SU-DHL-6 (cell line): ENCODE data around the gene EVPLL.

Experiments used
- H2AFZ ChIP-seq: fragments of 200-600 bp; sonication (generic); 2 replicates; pipeline ENCODE4 v1.6.1; 2014; ENCODE audit warnings: low read depth, mild to moderate bottlenecking, moderate library complexity, mixed read lengths, antibody characterized with exemption, low read length; ENCODE audit not compliant: severe bottlenecking
- H3F3A ChIP-seq: fragments of 200-600 bp; shearing (Covaris generic); 2 replicates; pipeline ENCODE4 v1.6.0; 2016; ENCODE audit warnings: antibody characterized with exemption, mild to moderate bottlenecking; ENCODE audit not compliant: insufficient read depth
- H3K27ac ChIP-seq: fragments of 200-600 bp; sonication (generic); 2 replicates; pipeline ENCODE4 v1.5.1; 2016; ENCODE audit warnings: low read depth, mild to moderate bottlenecking, low read length, moderate library complexity, mixed read lengths
- H3K27me3 ChIP-seq: fragments of 200-600 bp; sonication (generic), shearing (Covaris generic); 2 replicates; pipeline ENCODE4 v1.6.0; 2014; ENCODE audit warnings: mild to moderate bottlenecking, low read length
- H3K36me3 ChIP-seq: fragments of 200-600 bp; sonication (generic); 2 replicates; pipeline ENCODE4 v1.6.1; 2014; ENCODE audit warnings: mild to moderate bottlenecking, low read length, mixed read lengths
- H3K4me2 ChIP-seq: fragments of 300-600, 200-600 bp; shearing (Covaris generic), sonication (generic); 2 replicates; pipeline ENCODE4 v1.6.0; 2014; ENCODE audit warnings: low read length, low read depth, mild to moderate bottlenecking; ENCODE audit not compliant: poor library complexity, severe bottlenecking
- H3K4me3 ChIP-seq: fragments of 200-600 bp; sonication (generic); 2 replicates; pipeline ENCODE4 v1.5.1; 2014; ENCODE audit warnings: antibody characterized with exemption, low read length, mild to moderate bottlenecking, mixed read lengths; ENCODE audit not compliant: insufficient read depth, poor library complexity, severe bottlenecking
- H3K79me2 ChIP-seq: fragments of 200-600 bp; sonication (generic); 2 replicates; pipeline ENCODE4 v1.6.1; 2014; ENCODE audit warnings: mild to moderate bottlenecking, low read length, moderate library complexity; ENCODE audit not compliant: insufficient read depth
- H3K9ac ChIP-seq: fragments of 200-600 bp; sonication (generic); 2 replicates; pipeline ENCODE4 v1.7.0; 2014; ENCODE audit warnings: mild to moderate bottlenecking, low read length
- H3K9me2 ChIP-seq: fragments of 200-600 bp; sonication (generic); replicated peaks from 2 replicates; pipeline ENCODE4 v1.6.1; 2014; ENCODE audit warnings: low read length; ENCODE audit not compliant: insufficient read depth
- H3K9me3 ChIP-seq: fragments of 200-600 bp; sonication (generic); 2 replicates; pipeline ENCODE4 v1.6.1; 2014; ENCODE audit warnings: low read length, mixed read lengths; ENCODE audit not compliant: insufficient read depth
- H4K20me1 ChIP-seq: fragments of 200-600 bp; sonication (generic); 2 replicates; pipeline ENCODE4 v1.6.1; 2014; ENCODE audit warnings: low read depth, mild to moderate bottlenecking, antibody characterized with exemption, low read length, moderate library complexity, mixed read lengths
- CTCF ChIP-seq: fragments of 200-600 bp; sonication (generic); IDR thresholded peaks from one replicate; pipeline ENCODE4 v1.5.1; 2017; ENCODE audit warnings: antibody characterized with exemption, mild to moderate bottlenecking, low read length, moderate library complexity; ENCODE audit not compliant: insufficient read depth, poor library complexity, severe bottlenecking
- EZH2phosphoT487 ChIP-seq: fragments of 200-600 bp; sonication (generic), shearing (Covaris generic); conservative IDR thresholded peaks from 2 replicates; pipeline ENCODE4 v1.6.1; 2018; ENCODE audit warnings: mild to moderate bottlenecking, antibody characterized with exemption, low read length, moderate library complexity, mixed read lengths

EVPLL gene

GRCh38 chr17:18380471-18381157 lies 3.0 kb downstream of the EVPLL start:
- Histone ChIP-seq H2AFZ (no peak overlapping the region), H3K4me2 (no peak overlapping the region), H3K79me2 (no peaks in the 10 kb centered on the region), H3K27ac (no peak overlapping the region), H3K9ac (no peak overlapping the region), H4K20me1 (no peaks in the 10 kb centered on the region), H3K9me3 (no peaks in the 10 kb centered on the region), H3K4me3 (no peak overlapping the region), H3K27me3 (no peaks in the 10 kb centered on the region), H3K36me3 (no peaks in the 10 kb centered on the region), H3K9me2 (no peaks in the 10 kb centered on the region), H3F3A (no peaks in the 10 kb centered on the region)
- TF ChIP-seq CTCF: no peak
- no peak for TF ChIP-seq EZH2phosphoT487

GRCh38 chr17:18381158-18381952 lies 3.8 kb downstream of the EVPLL start:
- no peaks in the 10 kb centered on the region for H3K36me3 ChIP-seq
- H3K9me3 ChIP-seq: no peaks in the 10 kb centered on the region
- H3K27ac ChIP-seq: no peak overlapping the region
- H3K79me2 ChIP-seq: no peaks in the 10 kb centered on the region
- H3K27me3 ChIP-seq: no peaks in the 10 kb centered on the region
- H3K9me2 ChIP-seq: no peaks in the 10 kb centered on the region
- TF ChIP-seq EZH2phosphoT487 (no peak), CTCF (no peak)
- H3K9ac ChIP-seq: no peak overlapping the region
- H2AFZ ChIP-seq: no peak overlapping the region
- H4K20me1 ChIP-seq: no peaks in the 10 kb centered on the region
- no peak overlapping the region for H3K4me3 ChIP-seq
- H3K4me2 ChIP-seq: no peak overlapping the region
- no peaks in the 10 kb centered on the region for H3F3A ChIP-seq

- TF ChIP-seq CTCF (no peak), EZH2phosphoT487 (no peak)
Measured at GRCh38 chr17:18381953-18382245, 4.3 kb downstream of the EVPLL start.

More at GRCh38 chr17:18381953-18382245, 4.3 kb downstream of the EVPLL start:
- Histone ChIP-seq H3K79me2 (no peaks in the 10 kb centered on the region), H4K20me1 (no peaks in the 10 kb centered on the region), H3K4me3 (no peak overlapping the region), H3K9me2 (no peaks in the 10 kb centered on the region), H3K9me3 (no peaks in the 10 kb centered on the region), H3F3A (no peaks in the 10 kb centered on the region), H3K27ac (no peak overlapping the region), H3K4me2 (no peak overlapping the region), H2AFZ (no peak overlapping the region), H3K36me3 (no peaks in the 10 kb centered on the region), H3K27me3 (no peaks in the 10 kb centered on the region), H3K9ac (no peak overlapping the region)
